ENCODE data around the gene TMEM138. TPM values are rescaled to one million over a fixed set of nuclear protein-coding genes. Genes with fewer than 3 reads are reported as not detected.
A peak's percentile ranks its signal among the peaks of the same experiment; 100 is the strongest.

The TMEM138 gene
- total and polyA plus RNA-seq, 2 of the 13 experiments (the other 11 are each of a cell fraction or from before 2014, with no cell fraction given), result 43.5 to 61.0 TPM

DNA sequence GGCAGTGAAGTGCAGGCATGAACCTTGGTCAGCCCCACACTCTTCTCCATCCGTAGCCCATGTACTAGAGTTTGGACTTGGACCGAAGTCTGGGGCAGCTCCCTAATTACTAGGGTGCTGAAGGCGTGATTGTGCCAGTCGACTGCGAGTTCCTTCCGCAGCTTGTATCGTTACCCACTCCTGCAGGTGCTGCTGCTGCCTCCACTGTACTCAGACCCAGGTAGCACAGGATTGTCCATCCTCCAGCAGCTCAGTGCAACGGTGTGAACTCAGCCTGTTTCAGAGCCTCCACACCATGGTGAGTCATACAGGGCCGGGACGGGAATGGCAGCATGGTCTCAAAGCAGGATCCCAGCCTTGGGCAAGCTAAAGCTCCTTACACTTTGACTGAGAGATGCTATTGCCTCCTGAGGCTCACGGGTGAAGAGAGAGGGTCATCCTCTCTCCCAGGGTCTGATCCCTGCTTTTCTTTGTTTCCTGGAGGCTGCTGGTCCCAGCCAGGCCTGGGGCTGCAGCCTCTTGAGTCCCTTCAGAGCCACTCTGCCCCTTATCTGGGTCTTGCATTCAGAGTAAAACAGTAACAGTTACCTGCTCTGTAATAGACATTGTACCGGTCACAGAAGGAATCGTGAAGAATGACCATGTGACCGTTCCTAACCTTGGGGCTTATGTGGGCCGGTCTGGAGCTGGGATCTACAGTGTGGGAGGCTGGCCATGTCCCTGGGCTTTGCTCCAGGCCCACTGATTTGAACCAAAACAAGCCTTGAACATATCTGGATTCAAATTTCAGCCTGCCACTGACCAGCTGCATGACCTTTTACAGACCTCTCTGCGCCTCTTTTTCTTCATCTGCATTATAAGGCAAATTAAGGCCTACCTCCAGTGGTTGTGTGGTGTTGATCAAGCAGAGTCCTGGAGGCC, 27.5 kb upstream of the TMEM138 start (continued):
- TF ChIP-seq HOXA9 (CRISPR knock-in tag; IDR thresholded peaks at IDR 0.05; ENCODE audit: borderline replicate concordance) (no peak), NFYB (CRISPR knock-in tag; IDR thresholded peaks at IDR 0.05) (no peak), TSC22D2 (CRISPR knock-in tag; IDR thresholded peaks at IDR 0.05; ENCODE audit: borderline replicate concordance) (no peak), GATA4 (IDR thresholded peaks at IDR 0.05; ENCODE audit: borderline replicate concordance, low read depth) (no peak), ZNF24 (IDR thresholded peaks at IDR 0.05) (no peak), IKZF1 (IDR thresholded peaks at IDR 0.05) (no peak), CENPX (CRISPR knock-in tag; IDR thresholded peaks at IDR 0.05) (no peak), ZNF550 (CRISPR knock-in tag; IDR thresholded peaks at IDR 0.05; ENCODE audit: borderline replicate concordance) (no peak), ARNT (IDR thresholded peaks at IDR 0.05) (no peak), RELA (CRISPR knock-in tag; IDR thresholded peaks at IDR 0.05) (no peak), ATM (IDR thresholded peaks at IDR 0.05; ENCODE audit: borderline replicate concordance) (no peak), ZNF605 (CRISPR knock-in tag; IDR thresholded peaks at IDR 0.05) (peak; percentile 71; the same call in 1 of the 2 replicates), TBX3 (IDR thresholded peaks at IDR 0.05; ENCODE audit: borderline replicate concordance) (peak; percentile 59; the same call in 1 of the 2 replicates), KLF9 (CRISPR knock-in tag; IDR thresholded peaks at IDR 0.05; ENCODE audit: low read depth) (no peak), HOXA3 (CRISPR knock-in tag; IDR thresholded peaks at IDR 0.05) (peak; percentile 52; the same call in 1 of the 2 replicates), ZNF260 (CRISPR knock-in tag; IDR thresholded peaks at IDR 0.05; ENCODE audit: borderline replicate concordance, low read depth) (no peak), TMF1 (CRISPR knock-in tag; IDR thresholded peaks at IDR 0.05; ENCODE audit: low read depth) (no peak), NFE2 (CRISPR knock-in tag; IDR thresholded peaks at IDR 0.05) (no peak), MTA1 (CRISPR knock-in tag; IDR thresholded peaks at IDR 0.05; ENCODE audit: borderline replicate concordance) (no peak), FOSL1 (CRISPR knock-in tag; IDR thresholded peaks at IDR 0.05; ENCODE audit: borderline replicate concordance) (peak; percentile 53; the same call in 1 of the 2 replicates)
- TF ChIP-seq, protein P1, sequence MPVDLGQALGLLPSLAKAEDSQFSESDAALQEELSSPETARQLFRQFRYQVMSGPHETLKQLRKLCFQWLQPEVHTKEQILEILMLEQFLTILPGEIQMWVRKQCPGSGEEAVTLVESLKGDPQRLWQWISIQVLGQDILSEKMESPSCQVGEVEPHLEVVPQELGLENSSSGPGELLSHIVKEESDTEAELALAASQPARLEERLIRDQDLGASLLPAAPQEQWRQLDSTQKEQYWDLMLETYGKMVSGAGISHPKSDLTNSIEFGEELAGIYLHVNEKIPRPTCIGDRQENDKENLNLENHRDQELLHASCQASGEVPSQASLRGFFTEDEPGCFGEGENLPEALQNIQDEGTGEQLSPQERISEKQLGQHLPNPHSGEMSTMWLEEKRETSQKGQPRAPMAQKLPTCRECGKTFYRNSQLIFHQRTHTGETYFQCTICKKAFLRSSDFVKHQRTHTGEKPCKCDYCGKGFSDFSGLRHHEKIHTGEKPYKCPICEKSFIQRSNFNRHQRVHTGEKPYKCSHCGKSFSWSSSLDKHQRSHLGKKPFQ (CRISPR knock-in tag; IDR thresholded peaks at IDR 0.05; ENCODE audit: insufficient replicate concordance), result peak; percentile 100
- TF ChIP-seq, protein P2, sequence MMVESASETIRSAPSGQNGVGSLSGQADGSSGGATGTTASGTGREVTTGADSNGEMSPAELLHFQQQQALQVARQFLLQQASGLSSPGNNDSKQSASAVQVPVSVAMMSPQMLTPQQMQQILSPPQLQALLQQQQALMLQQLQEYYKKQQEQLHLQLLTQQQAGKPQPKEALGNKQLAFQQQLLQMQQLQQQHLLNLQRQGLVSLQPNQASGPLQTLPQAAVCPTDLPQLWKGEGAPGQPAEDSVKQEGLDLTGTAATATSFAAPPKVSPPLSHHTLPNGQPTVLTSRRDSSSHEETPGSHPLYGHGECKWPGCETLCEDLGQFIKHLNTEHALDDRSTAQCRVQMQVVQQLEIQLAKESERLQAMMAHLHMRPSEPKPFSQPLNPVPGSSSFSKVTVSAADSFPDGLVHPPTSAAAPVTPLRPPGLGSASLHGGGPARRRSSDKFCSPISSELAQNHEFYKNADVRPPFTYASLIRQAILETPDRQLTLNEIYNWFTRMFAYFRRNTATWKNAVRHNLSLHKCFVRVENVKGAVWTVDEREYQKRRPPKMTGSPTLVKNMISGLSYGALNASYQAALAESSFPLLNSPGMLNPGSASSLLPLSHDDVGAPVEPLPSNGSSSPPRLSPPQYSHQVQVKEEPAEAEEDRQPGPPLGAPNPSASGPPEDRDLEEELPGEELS (CRISPR knock-in tag; IDR thresholded peaks at IDR 0.05), result 0 out of 2 replicates have a peak, but pooled peaks have one; percentile 23
- TF ChIP-seq, protein P3, sequence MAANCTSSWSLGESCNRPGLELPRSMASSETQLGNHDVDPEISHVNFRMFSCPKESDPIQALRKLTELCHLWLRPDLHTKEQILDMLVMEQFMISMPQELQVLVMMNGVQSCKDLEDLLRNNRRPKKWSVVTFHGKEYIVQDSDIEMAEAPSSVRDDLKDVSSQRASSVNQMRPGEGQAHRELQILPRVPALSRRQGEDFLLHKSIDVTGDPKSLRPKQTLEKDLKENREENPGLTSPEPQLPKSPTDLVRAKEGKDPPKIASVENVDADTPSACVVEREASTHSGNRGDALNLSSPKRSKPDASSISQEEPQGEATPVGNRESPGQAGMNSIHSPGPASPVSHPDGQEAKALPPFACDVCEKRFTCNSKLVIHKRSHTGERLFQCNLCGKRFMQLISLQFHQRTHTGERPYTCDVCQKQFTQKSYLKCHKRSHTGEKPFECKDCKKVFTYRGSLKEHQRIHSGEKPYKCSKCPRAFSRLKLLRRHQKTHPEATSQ (CRISPR knock-in tag; IDR thresholded peaks at IDR 0.05; ENCODE audit: borderline replicate concordance), result no peak
